HepG2 (cell line): ENCODE measurements around the gene RHOC. TPM values are rescaled to one million over a fixed set of nuclear protein-coding genes. Genes with fewer than 3 reads are reported as not detected.

Experiments
- EP300 ChIP-seq, 3 experiments: sonication (generic) in 1 of 3; formaldehyde crosslinking in 1 of 3; IDR thresholded peaks; 2 replicates each; pipeline versions ENCODE4 v1.5.1 to v1.6.1; 2011 to 2020; ENCODE audit warnings: low read depth in 2 of 3, low read length in 2 of 3, borderline replicate concordance in 1 of 3, improper control_type of control experiment in 1 of 3, mild to moderate bottlenecking in 1 of 3, missing genetic modification reagents in 1 of 3, moderate library complexity in 1 of 3
- ETV5 ChIP-seq: IDR thresholded peaks from 2 replicates; pipeline ENCODE4 v1.6.1; 2018; ENCODE audit warnings: missing biosample characterization, missing genetic modification reagents, inconsistent platforms, borderline replicate concordance
- EZH2 ChIP-seq: conservative IDR thresholded peaks from 2 replicates; pipeline ENCODE4 v1.6.1; 2012; ENCODE audit warnings: mild to moderate bottlenecking, low read depth, low read length, moderate library complexity
- GLI4 ChIP-seq: sonication (generic); formaldehyde crosslinking; IDR thresholded peaks from 2 replicates; pipeline ENCODE4 v1.5.1; 2020; ENCODE audit warnings: missing genetic modification reagents, mild to moderate bottlenecking, moderate library complexity, borderline replicate concordance
- NR2C2 ChIP-seq: sonication (generic); formaldehyde crosslinking; IDR thresholded peaks from 2 replicates; pipeline ENCODE4 v1.4.0; 2020; ENCODE audit warnings: missing genetic modification reagents, mild to moderate bottlenecking, moderate library complexity, borderline replicate concordance
- SAFB2 ChIP-seq: sonication (generic); formaldehyde crosslinking; IDR thresholded peaks from 2 replicates; pipeline ENCODE4 v1.5.1; 2020; ENCODE audit warnings: missing genetic modification reagents, low read depth, mild to moderate bottlenecking, borderline replicate concordance
- SALL1 ChIP-seq: sonication (generic); formaldehyde crosslinking; IDR thresholded peaks from 2 replicates; pipeline ENCODE4 v1.8.0; 2022; ENCODE audit warnings: mild to moderate bottlenecking, missing genetic modification reagents
- SOX6 ChIP-seq, 2 experiments: fragments of 450-650 bp in 1 of 2; sonication (generic) in 1 of 2; formaldehyde crosslinking in 1 of 2; IDR thresholded peaks; 2 replicates each; pipeline versions ENCODE4 v1.4.0 to v1.6.1; 2017 to 2020; ENCODE audit warnings: antibody characterized with exemption in 1 of 2, mild to moderate bottlenecking in 1 of 2, missing genetic modification reagents in 1 of 2
- ZIK1 ChIP-seq: sonication (generic); formaldehyde crosslinking; IDR thresholded peaks from 2 replicates; pipeline ENCODE4 v1.5.0; 2020; ENCODE audit warnings: mild to moderate bottlenecking, low read depth, missing genetic modification reagents, borderline replicate concordance
- polyA plus RNA-seq, 8 experiments: library from polyadenylated mRNA; depleted of rRNA in 3 of 8; stranded (reverse) in 7 of 8; unstranded in 1 of 8; fragments of >200 nt; fragmentation: Illumina TruSeq in 4 of 8; extraction: Trizol in 4 of 8; gene quantifications; 2 replicates each; pipeline versions ENCODE4 v1.2.1 to v1.2.3, GENCODE V29; 2011 to 2016; ENCODE audit warnings: low read depth in 4 of 8, missing spikeins in 1 of 8, mixed read lengths in 1 of 8; ENCODE audit not compliant: insufficient read depth in 1 of 8
- total RNA-seq, 5 experiments: library from RNA; depleted of rRNA; stranded (reverse); fragments of >200 nt; fragmentation: Illumina TruSeq; extraction: Trizol; gene quantifications; 2 replicates each; pipeline ENCODE4 v1.2.3, GENCODE V29; 2016; ENCODE audit warnings: low read depth in 1 of 5
- TF ChIP-seq, protein P1 (sequence below), 2 experiments: fragments of 450-650 bp in 1 of 2; sonication (generic) in 1 of 2; formaldehyde crosslinking in 1 of 2; IDR thresholded peaks; 2 replicates each; pipeline versions ENCODE4 v1.6.1 to v1.8.0; 2016 to 2022; ENCODE audit warnings: antibody characterized with exemption in 1 of 2, mild to moderate bottlenecking in 1 of 2, missing genetic modification reagents in 1 of 2
- TF ChIP-seq, protein P2 (sequence below): sonication (generic); formaldehyde crosslinking; IDR thresholded peaks from 2 replicates; pipeline ENCODE4 v1.8.1; 2023; ENCODE audit warnings: mild to moderate bottlenecking, inconsistent platforms, moderate library complexity, missing genetic modification reagents, borderline replicate concordance
- TF ChIP-seq, protein P3 (sequence below), 2 experiments: fragments of 450-650 bp in 1 of 2; sonication (generic) in 1 of 2; formaldehyde crosslinking; IDR thresholded peaks; 2 replicates each; pipeline versions ENCODE4 v1.5.0 to v1.8.0; 2020 to 2022; ENCODE audit warnings: mild to moderate bottlenecking in 1 of 2, missing genetic modification reagents in 1 of 2

RHOC gene
- total and polyA plus RNA-seq, 2 of the 13 experiments (the other 11 are each of a cell fraction or from before 2014, with no cell fraction given): 64.3 to 182 TPM

DNA sequence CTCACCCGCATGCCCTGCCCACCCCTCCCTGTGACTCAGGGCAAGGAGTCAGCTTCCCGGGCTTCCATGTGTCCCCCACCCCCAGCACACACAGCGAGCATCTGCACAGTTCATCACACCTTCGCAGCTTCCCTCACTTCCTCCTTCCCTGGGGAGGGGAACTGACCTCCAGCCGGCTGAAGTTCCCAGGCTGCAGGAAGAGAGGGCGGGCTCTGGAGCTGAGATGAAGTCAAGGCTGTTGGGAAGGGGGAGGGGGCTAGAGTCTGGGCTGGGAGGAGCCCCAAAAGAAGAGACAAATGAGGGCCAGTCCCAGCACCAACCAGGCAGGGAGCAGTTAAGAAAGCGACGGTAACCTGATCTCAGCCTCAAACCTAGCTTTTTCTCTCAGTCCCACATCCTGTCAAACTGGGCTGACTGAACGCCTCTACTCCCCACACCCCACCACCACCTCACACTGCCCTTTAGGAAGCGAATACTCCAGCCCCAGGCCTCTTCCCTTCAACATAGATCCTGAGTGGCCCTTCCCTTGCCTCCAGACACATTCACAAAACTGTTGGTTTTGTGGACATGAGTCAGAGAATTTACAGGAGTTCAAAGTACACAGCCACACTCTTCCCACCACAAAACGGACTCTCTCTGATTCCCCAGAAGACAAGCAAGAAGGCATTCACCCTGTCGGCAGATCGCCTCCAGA lies 1.8 kb downstream of the RHOC start (continued):
- TF ChIP-seq, protein P1, sequence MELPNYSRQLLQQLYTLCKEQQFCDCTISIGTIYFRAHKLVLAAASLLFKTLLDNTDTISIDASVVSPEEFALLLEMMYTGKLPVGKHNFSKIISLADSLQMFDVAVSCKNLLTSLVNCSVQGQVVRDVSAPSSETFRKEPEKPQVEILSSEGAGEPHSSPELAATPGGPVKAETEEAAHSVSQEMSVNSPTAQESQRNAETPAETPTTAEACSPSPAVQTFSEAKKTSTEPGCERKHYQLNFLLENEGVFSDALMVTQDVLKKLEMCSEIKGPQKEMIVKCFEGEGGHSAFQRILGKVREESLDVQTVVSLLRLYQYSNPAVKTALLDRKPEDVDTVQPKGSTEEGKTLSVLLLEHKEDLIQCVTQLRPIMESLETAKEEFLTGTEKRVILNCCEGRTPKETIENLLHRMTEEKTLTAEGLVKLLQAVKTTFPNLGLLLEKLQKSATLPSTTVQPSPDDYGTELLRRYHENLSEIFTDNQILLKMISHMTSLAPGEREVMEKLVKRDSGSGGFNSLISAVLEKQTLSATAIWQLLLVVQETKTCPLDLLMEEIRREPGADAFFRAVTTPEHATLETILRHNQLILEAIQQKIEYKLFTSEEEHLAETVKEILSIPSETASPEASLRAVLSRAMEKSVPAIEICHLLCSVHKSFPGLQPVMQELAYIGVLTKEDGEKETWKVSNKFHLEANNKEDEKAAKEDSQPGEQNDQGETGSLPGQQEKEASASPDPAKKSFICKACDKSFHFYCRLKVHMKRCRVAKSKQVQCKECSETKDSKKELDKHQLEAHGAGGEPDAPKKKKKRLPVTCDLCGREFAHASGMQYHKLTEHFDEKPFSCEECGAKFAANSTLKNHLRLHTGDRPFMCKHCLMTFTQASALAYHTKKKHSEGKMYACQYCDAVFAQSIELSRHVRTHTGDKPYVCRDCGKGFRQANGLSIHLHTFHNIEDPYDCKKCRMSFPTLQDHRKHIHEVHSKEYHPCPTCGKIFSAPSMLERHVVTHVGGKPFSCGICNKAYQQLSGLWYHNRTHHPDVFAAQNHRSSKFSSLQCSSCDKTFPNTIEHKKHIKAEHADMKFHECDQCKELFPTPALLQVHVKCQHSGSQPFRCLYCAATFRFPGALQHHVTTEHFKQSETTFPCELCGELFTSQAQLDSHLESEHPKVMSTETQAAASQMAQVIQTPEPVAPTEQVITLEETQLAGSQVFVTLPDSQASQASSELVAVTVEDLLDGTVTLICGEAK (IDR thresholded peaks at IDR 0.05): no peak
- TF ChIP-seq, protein P1 (CRISPR knock-in tag; IDR thresholded peaks at IDR 0.05): peak; percentile 44; the same call in 1 of the 2 replicates
- TF ChIP-seq, protein P2, sequence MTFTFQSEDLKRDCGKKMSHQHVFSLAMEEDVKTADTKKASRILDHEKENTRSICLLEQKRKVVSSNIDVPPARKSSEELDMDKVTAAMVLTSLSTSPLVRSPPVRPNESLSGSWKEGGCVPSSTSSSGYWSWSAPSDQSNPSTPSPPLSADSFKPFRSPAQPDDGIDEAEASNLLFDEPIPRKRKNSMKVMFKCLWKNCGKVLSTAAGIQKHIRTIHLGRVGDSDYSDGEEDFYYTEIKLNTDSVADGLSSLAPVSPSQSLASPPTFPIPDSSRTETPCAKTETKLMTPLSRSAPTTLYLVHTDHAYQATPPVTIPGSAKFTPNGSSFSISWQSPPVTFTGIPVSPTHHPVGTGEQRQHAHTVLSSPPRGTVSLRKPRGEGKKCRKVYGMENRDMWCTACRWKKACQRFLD (CRISPR knock-in tag): no peak
- TF ChIP-seq, protein P3, sequence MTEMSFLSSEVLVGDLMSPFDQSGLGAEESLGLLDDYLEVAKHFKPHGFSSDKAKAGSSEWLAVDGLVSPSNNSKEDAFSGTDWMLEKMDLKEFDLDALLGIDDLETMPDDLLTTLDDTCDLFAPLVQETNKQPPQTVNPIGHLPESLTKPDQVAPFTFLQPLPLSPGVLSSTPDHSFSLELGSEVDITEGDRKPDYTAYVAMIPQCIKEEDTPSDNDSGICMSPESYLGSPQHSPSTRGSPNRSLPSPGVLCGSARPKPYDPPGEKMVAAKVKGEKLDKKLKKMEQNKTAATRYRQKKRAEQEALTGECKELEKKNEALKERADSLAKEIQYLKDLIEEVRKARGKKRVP (CRISPR knock-in tag; IDR thresholded peaks at IDR 0.05): 0 out of 4 replicates have a peak, but pooled peaks of 1 of the 2 experiments have one; percentile 31
- TF ChIP-seq SOX6 (IDR thresholded peaks at IDR 0.05) (no peak), SOX6 (CRISPR knock-in tag; IDR thresholded peaks at IDR 0.05) (0 out of 2 replicates have a peak, but pooled peaks have one; percentile 26), ETV5 (no peak; the same call in 1 of the 2 replicates), EP300 (IDR thresholded peaks at IDR 0.05; ENCODE audit: low read depth in 2 of 2, low read length in 2 of 2) (no peak), EP300 (CRISPR knock-in tag; IDR thresholded peaks at IDR 0.05; ENCODE audit: borderline replicate concordance) (peak; percentile 14; the same call in 1 of the 2 replicates), ZIK1 (0 out of 2 replicates have a peak, but pooled peaks have one; percentile 56), SALL1 (CRISPR knock-in tag) (peak; percentile 32; the same call in 1 of the 2 replicates), NR2C2 (peak; percentile 39; the same call in 1 of the 2 replicates), GLI4 (CRISPR knock-in tag) (0 out of 2 replicates have a peak, but pooled peaks have one; percentile 35), SAFB2 (CRISPR knock-in tag) (no peak), EZH2 (no peak)
